Vagina (tissue), 2 donors: ENCODE data around the gene ADGRA1. TPM values are rescaled to one million over a fixed set of nuclear protein-coding genes. Genes with fewer than 3 reads are reported as not detected.

Experiments
- DNase-seq, 2 donors: peaks; one replicate each; pipeline ENCODE4 v3.0.0-alpha.2; 2017; ENCODE audit errors: extremely low spot score in 2 of 2
- H3K27ac ChIP-seq: fragments of 200-600 bp; sonication (generic); one replicate; pipeline ENCODE4 v1.5.1; 2019
- H3K27me3 ChIP-seq: fragments of 200-600 bp; sonication (generic); one replicate; pipeline ENCODE4 v1.5.1; 2019
- H3K36me3 ChIP-seq, 2 donors: fragments of 200-600 bp; sonication (generic); one replicate each; pipeline ENCODE4 v1.5.1; 2017 to 2019
- H3K4me1 ChIP-seq: fragments of 200-600 bp; sonication (generic); one replicate; pipeline ENCODE4 v1.5.1; 2019
- H3K4me3 ChIP-seq, 2 donors: fragments of 200-600 bp; sonication (generic); 1 replicate in 1 of 2; 2 replicates in 1 of 2; pipeline ENCODE4 v1.5.1; 2016 to 2019
- H3K9me3 ChIP-seq: fragments of 200-600 bp; sonication (generic); one replicate; pipeline ENCODE4 v1.5.1; 2019
- CTCF ChIP-seq, 3 experiments: fragments of 450-650 bp in 2 of 3; fragments of 200-600 bp in 1 of 3; sonication (generic) in 1 of 3; IDR thresholded peaks; one replicate each; pipeline ENCODE4 v1.5.1; 2017 to 2019; ENCODE audit warnings: antibody characterized with exemption in 3 of 3, mild to moderate bottlenecking in 2 of 3, moderate library complexity in 2 of 3
- POLR2A ChIP-seq, 2 donors: fragments of 450-650 bp; IDR thresholded peaks; one replicate each; pipeline ENCODE4 v1.6.1; 2017; ENCODE audit warnings: antibody characterized with exemption in 2 of 2, mild to moderate bottlenecking in 2 of 2, moderate library complexity in 2 of 2
- POLR2AphosphoS5 ChIP-seq, 2 donors: sonication (generic); formaldehyde crosslinking; IDR thresholded peaks; one replicate each; pipeline ENCODE4 v1.9.0; 2017; ENCODE audit warnings: antibody characterized with exemption in 2 of 2, mild to moderate bottlenecking in 2 of 2, low read depth in 1 of 2; ENCODE audit not compliant: insufficient read depth in 1 of 2
- intact Hi-C: fragments of 100-400 bp; cut with DNase I; formaldehyde crosslinking; loops from one replicate; pipeline ENCODE4 v1.15.1; 2023
- total RNA-seq: library from RNA; depleted of rRNA; stranded (reverse); fragments of >200 nt; gene quantifications from one replicate; pipeline ENCODE4 v1.2.3, GENCODE V29; 2016

The ADGRA1 gene
- total RNA-seq, 1 donor from 2014 or later, result 0.49 TPM

- Histone ChIP-seq H3K27ac (no peak overlapping the region), H3K9me3 (no peaks in the 10 kb centered on the region), H3K36me3 (no peaks in the 10 kb centered on the region), H3K4me3 (no peak overlapping the region), H3K4me1 (no peaks in the 10 kb centered on the region), H3K27me3 (no peaks in the 10 kb centered on the region)
- DNase-seq, result no peak
- no peak for TF ChIP-seq POLR2AphosphoS5 (IDR thresholded peaks at IDR 0.05; ENCODE audit: insufficient read depth in 1 of 2, low read depth in 1 of 2)
- TF ChIP-seq POLR2A (IDR thresholded peaks at IDR 0.05), result no peak
- no peak for TF ChIP-seq CTCF (IDR thresholded peaks at IDR 0.05)
- intact Hi-C loops, result no loop called here
These were observed 47.5 kb upstream of the ADGRA1 start for GRCh38 chr10:133040198-133040597.

- Histone ChIP-seq H3K9me3 (no peaks in the 10 kb centered on the region), H3K27ac (no peak overlapping the region), H3K4me1 (no peaks in the 10 kb centered on the region), H3K4me3 (no peak overlapping the region), H3K36me3 (no peaks in the 10 kb centered on the region), H3K27me3 (no peaks in the 10 kb centered on the region)
- DNase-seq, result no peak
- intact Hi-C loops, result no loop called here
- no peak for TF ChIP-seq POLR2A (IDR thresholded peaks at IDR 0.05)
- TF ChIP-seq POLR2AphosphoS5 (IDR thresholded peaks at IDR 0.05; ENCODE audit: insufficient read depth in 1 of 2, low read depth in 1 of 2), result no peak
- TF ChIP-seq CTCF (IDR thresholded peaks at IDR 0.05), result no peak
These were observed 46.6 kb upstream of the ADGRA1 start for GRCh38 chr10:133041101-133041500.

- H3K4me3 ChIP-seq, result no peak overlapping the region
- TF ChIP-seq POLR2A (IDR thresholded peaks at IDR 0.05), result no peak
- no peak for TF ChIP-seq POLR2AphosphoS5 (IDR thresholded peaks at IDR 0.05; ENCODE audit: insufficient read depth in 1 of 2, low read depth in 1 of 2)
- TF ChIP-seq CTCF (IDR thresholded peaks at IDR 0.05), result no peak
- no peak for DNase-seq
- H3K27ac ChIP-seq, result no peak overlapping the region
- H3K27me3 ChIP-seq, result no peaks in the 10 kb centered on the region
- no peaks in the 10 kb centered on the region for H3K4me1 ChIP-seq
- no peaks in the 10 kb centered on the region for H3K9me3 ChIP-seq
- intact Hi-C loops, result no loop called here
- no peaks in the 10 kb centered on the region for H3K36me3 ChIP-seq
These were observed 45.7 kb upstream of the ADGRA1 start for GRCh38 chr10:133042061-133042460.

- TF ChIP-seq CTCF (IDR thresholded peaks at IDR 0.05) (no peak), POLR2A (IDR thresholded peaks at IDR 0.05) (no peak), POLR2AphosphoS5 (IDR thresholded peaks at IDR 0.05; ENCODE audit: insufficient read depth in 1 of 2, low read depth in 1 of 2) (no peak)
- H3K27ac ChIP-seq, result no peak overlapping the region
- no peaks in the 10 kb centered on the region for H3K27me3 ChIP-seq
- H3K4me3 ChIP-seq, result no peak overlapping the region
- DNase-seq, result no peak
- H3K4me1 ChIP-seq, result no peaks in the 10 kb centered on the region
- intact Hi-C loops, result no loop called here
- H3K36me3 ChIP-seq, result no peaks in the 10 kb centered on the region
- H3K9me3 ChIP-seq, result no peaks in the 10 kb centered on the region
These were observed 44.9 kb upstream of the ADGRA1 start for GRCh38 chr10:133042816-133043215.

- no peak for DNase-seq
- intact Hi-C loops, result no loop called here
- Histone ChIP-seq H3K36me3 (no peaks in the 10 kb centered on the region), H3K27me3 (no peaks in the 10 kb centered on the region), H3K4me3 (no peak overlapping the region), H3K4me1 (no peaks in the 10 kb centered on the region), H3K9me3 (no peaks in the 10 kb centered on the region), H3K27ac (no peak overlapping the region)
- TF ChIP-seq POLR2AphosphoS5 (IDR thresholded peaks at IDR 0.05; ENCODE audit: insufficient read depth in 1 of 2, low read depth in 1 of 2) (no peak), POLR2A (IDR thresholded peaks at IDR 0.05) (no peak)
These were observed 44.0 kb upstream of the ADGRA1 start for GRCh38 chr10:133043541-133044225.
